Peyer's patch (tissue), 4 donors: ENCODE results near the gene TCP11X2.

Experiments
- POLR2A ChIP-seq, 2 donors: fragments of 450-650 bp; IDR thresholded peaks; one replicate each; pipeline ENCODE4 v1.5.1; 2017; ENCODE audit warnings: antibody characterized with exemption in 2 of 2, mild to moderate bottlenecking in 2 of 2, moderate library complexity in 2 of 2
- TF ChIP-seq, protein P1 (sequence below), 6 experiments: fragments of 450-650 bp in 4 of 6; fragments of 200-600 bp in 2 of 6; sonication (generic) in 1 of 6; IDR thresholded peaks; one replicate each; pipeline ENCODE4 v1.5.1; 2017 to 2019; ENCODE audit warnings: antibody characterized with exemption in 6 of 6, mild to moderate bottlenecking in 3 of 6, moderate library complexity in 1 of 6

DNA sequence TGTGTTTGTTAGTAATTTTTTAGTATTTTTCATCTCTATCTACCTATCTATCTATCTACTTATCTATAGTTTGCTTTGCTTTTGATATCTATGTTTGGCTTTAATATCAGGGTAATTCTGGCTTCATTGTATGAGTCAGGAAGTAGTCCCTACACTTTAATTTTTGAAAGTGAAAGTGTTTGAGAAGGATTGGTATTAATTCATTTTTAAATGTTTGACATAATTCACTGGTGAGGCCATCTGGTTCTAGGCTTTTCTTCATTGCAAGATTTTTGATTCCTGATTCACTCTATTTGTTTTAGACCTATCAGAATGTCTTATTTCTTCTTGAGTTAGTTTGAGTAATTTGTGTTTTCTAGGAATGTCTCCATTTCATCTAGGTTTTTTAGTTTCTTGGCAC lies 20.2 kb upstream of the TCP11X2 start:
- TF ChIP-seq, protein P1, sequence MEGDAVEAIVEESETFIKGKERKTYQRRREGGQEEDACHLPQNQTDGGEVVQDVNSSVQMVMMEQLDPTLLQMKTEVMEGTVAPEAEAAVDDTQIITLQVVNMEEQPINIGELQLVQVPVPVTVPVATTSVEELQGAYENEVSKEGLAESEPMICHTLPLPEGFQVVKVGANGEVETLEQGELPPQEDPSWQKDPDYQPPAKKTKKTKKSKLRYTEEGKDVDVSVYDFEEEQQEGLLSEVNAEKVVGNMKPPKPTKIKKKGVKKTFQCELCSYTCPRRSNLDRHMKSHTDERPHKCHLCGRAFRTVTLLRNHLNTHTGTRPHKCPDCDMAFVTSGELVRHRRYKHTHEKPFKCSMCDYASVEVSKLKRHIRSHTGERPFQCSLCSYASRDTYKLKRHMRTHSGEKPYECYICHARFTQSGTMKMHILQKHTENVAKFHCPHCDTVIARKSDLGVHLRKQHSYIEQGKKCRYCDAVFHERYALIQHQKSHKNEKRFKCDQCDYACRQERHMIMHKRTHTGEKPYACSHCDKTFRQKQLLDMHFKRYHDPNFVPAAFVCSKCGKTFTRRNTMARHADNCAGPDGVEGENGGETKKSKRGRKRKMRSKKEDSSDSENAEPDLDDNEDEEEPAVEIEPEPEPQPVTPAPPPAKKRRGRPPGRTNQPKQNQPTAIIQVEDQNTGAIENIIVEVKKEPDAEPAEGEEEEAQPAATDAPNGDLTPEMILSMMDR (IDR thresholded peaks at IDR 0.05) = no peak
- TF ChIP-seq POLR2A (IDR thresholded peaks at IDR 0.05) = no peak
